WERI-Rb-1 (cell line): ENCODE measurements around the gene WDR7.

Experiments used
- DNase-seq: peaks from one replicate; pipeline ENCODE4 v3.0.0-alpha.2; 2020
- H3K27ac ChIP-seq: fragments of 250-450 bp; sonication (Bioruptor Pico); 2 replicates; pipeline ENCODE4 v1.5.1; 2020; ENCODE audit warnings: mild to moderate bottlenecking, moderate library complexity
- H3K27me3 ChIP-seq: fragments of 250-450 bp; sonication (Bioruptor Pico); 2 replicates; pipeline ENCODE4 v1.5.1; 2021; ENCODE audit warnings: mild to moderate bottlenecking, low read depth, moderate library complexity; ENCODE audit not compliant: insufficient read depth, severe bottlenecking
- H3K36me3 ChIP-seq: fragments of 250-450 bp; sonication (Bioruptor Pico); 2 replicates; pipeline ENCODE4 v1.5.1; 2020; ENCODE audit warnings: mild to moderate bottlenecking, moderate library complexity
- H3K4me3 ChIP-seq: 2 replicates; pipeline ENCODE4 v1.5.1; 2011; ENCODE audit warnings: low read depth, mild to moderate bottlenecking, control low read depth, low read length
- H3K9me3 ChIP-seq: fragments of 250-450 bp; sonication (Bioruptor Pico); 2 replicates; pipeline ENCODE4 v1.5.1; 2021; ENCODE audit warnings: mild to moderate bottlenecking, moderate library complexity; ENCODE audit not compliant: severe bottlenecking
- TF ChIP-seq, protein P1 (sequence below): IDR thresholded peaks from 2 replicates; pipeline ENCODE4 v1.5.1; 2011; ENCODE audit warnings: low read depth, mild to moderate bottlenecking, control low read depth, inconsistent platforms, low read length

WDR7 gene

DNA sequence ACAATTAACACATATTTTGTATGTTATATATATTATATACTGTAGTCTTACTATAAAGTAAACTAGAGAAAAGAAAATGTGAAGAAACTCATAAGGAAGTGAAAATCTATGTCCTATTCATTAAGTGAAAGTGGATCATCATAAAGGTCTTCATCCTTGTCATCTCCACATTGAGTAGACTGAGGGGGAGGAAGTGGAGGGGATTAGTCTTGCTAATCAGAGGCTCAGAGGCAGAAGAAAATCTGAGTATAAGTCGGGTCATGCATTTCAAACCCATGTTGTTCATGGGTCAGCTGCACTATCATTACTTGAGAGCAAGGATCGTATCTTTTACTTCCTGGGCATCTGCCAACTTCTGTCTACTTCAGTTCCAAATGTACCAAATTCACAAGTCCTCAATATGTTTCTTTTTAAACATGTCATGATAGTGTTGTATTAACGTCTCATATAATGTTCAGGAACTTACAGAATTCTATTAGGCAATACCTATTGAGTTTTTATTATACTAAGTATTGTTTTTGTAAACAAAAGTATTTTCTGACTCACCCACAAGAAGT is 286.8 kb downstream of the WDR7 start:
- no peak overlapping the region for H3K4me3 ChIP-seq
- no peak overlapping the region for H3K27ac ChIP-seq
- no peaks in the 10 kb centered on the region for H3K9me3 ChIP-seq
- no peaks in the 10 kb centered on the region for H3K27me3 ChIP-seq
- no peaks in the 10 kb centered on the region; the same call in 1 of the 2 replicates for H3K36me3 ChIP-seq
- DNase-seq, result no peak
- TF ChIP-seq, protein P1, sequence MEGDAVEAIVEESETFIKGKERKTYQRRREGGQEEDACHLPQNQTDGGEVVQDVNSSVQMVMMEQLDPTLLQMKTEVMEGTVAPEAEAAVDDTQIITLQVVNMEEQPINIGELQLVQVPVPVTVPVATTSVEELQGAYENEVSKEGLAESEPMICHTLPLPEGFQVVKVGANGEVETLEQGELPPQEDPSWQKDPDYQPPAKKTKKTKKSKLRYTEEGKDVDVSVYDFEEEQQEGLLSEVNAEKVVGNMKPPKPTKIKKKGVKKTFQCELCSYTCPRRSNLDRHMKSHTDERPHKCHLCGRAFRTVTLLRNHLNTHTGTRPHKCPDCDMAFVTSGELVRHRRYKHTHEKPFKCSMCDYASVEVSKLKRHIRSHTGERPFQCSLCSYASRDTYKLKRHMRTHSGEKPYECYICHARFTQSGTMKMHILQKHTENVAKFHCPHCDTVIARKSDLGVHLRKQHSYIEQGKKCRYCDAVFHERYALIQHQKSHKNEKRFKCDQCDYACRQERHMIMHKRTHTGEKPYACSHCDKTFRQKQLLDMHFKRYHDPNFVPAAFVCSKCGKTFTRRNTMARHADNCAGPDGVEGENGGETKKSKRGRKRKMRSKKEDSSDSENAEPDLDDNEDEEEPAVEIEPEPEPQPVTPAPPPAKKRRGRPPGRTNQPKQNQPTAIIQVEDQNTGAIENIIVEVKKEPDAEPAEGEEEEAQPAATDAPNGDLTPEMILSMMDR, result no peak

DNA sequence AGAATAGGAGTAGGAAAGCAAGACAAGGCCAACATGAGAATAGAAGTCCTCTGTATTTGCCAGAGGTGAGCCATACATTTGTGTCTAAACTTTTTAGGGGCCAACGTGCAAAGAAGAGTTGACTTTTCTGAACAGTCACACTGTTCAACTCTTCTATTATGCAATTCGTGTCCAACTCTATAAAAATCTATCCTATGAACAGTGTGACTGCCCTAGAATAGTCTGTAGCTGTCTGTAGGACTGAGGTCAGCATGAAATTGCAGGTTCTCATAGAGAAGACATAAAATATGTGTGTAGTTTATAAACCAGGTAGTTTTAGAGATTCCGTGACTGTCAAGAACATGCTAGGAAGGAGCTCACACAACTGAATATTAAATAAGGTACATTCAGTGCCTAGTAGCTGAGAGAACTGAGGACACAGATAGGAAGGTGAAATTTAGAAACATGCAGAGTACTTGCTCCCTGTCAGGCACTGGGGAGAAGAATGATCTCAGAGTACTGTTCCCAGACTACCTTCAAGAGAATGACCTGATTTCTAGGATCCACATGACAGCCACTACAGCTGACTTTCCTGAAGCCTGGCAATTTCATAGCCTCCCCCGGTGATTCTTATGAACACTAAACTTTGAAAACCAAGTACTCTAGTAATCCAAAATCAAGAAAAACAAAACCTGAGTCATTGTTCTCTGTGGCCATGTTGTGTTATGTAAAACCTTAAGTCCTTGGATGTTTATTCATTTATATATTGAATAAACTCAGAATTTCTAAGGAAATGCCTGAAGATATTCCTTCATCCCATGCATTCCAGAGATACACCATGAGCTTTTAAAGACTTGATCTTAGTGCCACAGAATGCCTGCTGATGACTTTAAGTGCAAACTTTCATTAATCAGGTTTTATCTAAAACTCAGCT is 294.3 kb downstream of the WDR7 start:
- Histone ChIP-seq H3K27ac (no peak overlapping the region), H3K9me3 (no peaks in the 10 kb centered on the region), H3K4me3 (no peak overlapping the region), H3K36me3 (no peaks in the 10 kb centered on the region), H3K27me3 (no peaks in the 10 kb centered on the region)
- DNase-seq, result no peak
- TF ChIP-seq, protein P1, result no peak

DNA sequence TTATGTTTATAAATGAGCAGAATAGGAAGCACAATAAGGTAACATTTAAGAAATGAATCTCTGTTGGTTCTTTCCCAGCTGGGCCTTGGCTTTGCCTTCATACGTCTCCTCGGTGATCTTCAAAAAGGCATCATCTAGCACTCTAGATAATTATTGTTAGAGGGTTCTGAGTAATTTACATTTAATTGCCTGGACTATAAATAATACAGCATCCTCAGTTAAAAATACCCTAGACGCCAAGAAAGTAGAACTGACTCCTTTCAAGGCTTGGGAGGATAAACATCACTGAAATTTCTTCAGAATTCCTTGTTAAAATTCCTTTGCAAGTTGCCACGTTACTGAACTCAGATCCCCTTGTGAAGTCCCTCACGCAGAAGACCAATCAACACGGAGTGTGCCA is 296.1 kb downstream of the WDR7 start:
- no peak overlapping the region for H3K27ac ChIP-seq
- no peaks in the 10 kb centered on the region for H3K9me3 ChIP-seq
- no peaks in the 10 kb centered on the region for H3K27me3 ChIP-seq
- no peaks in the 10 kb centered on the region for H3K36me3 ChIP-seq
- no peak for DNase-seq
- H3K4me3 ChIP-seq, result no peak overlapping the region
- TF ChIP-seq, protein P1, result no peak

DNA sequence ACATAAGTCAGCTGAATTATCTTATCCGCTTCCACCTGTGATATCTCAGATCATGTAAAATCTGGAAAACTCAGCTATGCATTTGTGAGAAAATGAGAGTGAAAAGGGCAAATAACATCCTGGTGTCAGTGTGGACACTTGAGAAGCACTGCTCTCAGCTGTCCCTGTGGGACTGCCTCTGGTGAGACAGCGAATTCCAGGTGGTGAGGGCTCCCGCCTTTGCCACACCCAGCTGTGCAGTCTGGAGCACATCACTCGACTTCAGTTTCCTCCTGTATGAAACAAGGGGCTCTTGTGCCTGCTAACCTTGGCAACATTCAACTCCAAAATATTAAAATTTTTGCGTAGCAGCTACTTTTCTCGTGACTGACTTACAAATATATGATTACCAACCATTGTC is 300.9 kb downstream of the WDR7 start:
- TF ChIP-seq, protein P1, result no peak
- no peak for DNase-seq
- Histone ChIP-seq H3K4me3 (no peak overlapping the region), H3K27me3 (no peaks in the 10 kb centered on the region), H3K9me3 (no peaks in the 10 kb centered on the region), H3K36me3 (no peaks in the 10 kb centered on the region), H3K27ac (no peak overlapping the region)

DNA sequence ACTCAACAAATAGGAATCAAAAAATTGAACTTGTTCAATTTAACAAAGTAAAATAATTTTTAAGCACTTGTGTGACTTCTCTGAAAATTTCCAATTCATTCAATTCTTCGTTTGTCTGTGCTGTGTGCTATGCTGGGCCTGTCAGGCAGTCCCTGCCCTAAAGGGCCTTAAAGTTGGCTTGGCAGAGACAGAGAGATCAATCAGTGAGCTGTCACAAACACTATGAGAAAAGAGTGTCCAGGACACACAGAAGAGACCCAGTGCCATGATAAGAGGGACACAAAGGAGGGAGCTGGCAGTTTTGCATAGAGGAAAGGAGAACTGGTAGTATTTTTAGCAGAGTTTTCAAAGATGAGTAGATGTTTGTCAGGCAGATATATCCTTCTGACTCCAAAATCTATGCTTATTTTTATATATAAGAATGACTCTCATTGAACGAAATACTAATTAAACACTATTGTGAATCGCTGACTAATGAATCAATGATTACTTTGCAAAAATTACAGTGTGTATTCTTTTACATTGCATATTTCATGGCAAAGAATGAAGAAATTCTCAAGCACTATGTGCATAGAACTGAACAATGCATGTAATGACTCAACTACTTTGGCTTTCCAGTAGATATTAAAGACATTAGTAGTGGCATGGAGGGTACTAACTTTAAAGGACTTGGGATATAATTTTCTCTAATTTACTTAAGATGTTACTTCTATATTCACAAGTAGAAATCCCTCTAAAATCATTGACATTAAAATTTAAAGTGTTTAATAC is 302.5 kb downstream of the WDR7 start:
- Histone ChIP-seq H3K4me3 (no peak overlapping the region), H3K9me3 (no peaks in the 10 kb centered on the region), H3K27me3 (no peaks in the 10 kb centered on the region), H3K36me3 (no peaks in the 10 kb centered on the region), H3K27ac (no peak overlapping the region)
- TF ChIP-seq, protein P1, result no peak
- DNase-seq, result no peak
